Neural cell (in vitro differentiated cells): Measurements from ENCODE around the gene CLIP1. TPM values are rescaled to one million over a fixed set of nuclear protein-coding genes. Genes with fewer than 3 reads are reported as not detected.
A peak's percentile ranks its signal among the peaks of the same experiment; 100 is the strongest.

Source experiments
- H2AFZ ChIP-seq: fragments of 200-600, 300-800 bp; sonication (generic), shearing (Covaris generic); 2 replicates; pipeline ENCODE4 v1.6.0; 2014; ENCODE audit warnings: low read depth, mild to moderate bottlenecking, antibody characterized with exemption, low read length, moderate library complexity
- H3F3A ChIP-seq: fragments of 200-600 bp; shearing (Covaris generic); 2 replicates; pipeline ENCODE4 v1.6.1; 2016; ENCODE audit warnings: mild to moderate bottlenecking, moderate library complexity, mixed read lengths, antibody characterized with exemption, low read length; ENCODE audit not compliant: insufficient read depth, poor library complexity, severe bottlenecking
- H3K27ac ChIP-seq: fragments of 200-600, 300-800 bp; sonication (generic), shearing (Covaris generic); 2 replicates; pipeline ENCODE4 v1.5.1; 2014; ENCODE audit warnings: mild to moderate bottlenecking, low read length, moderate library complexity
- H3K27me3 ChIP-seq: fragments of 300-800, 200-600 bp; sonication (generic), shearing (Covaris generic); 2 replicates; pipeline ENCODE4 v1.6.0; 2014; ENCODE audit warnings: mild to moderate bottlenecking, low read depth, low read length, moderate library complexity; ENCODE audit not compliant: insufficient read depth
- H3K36me3 ChIP-seq: fragments of 300-800, 200-600 bp; sonication (generic), shearing (Covaris generic); 2 replicates; pipeline ENCODE4 v1.5.1; 2014; ENCODE audit warnings: mild to moderate bottlenecking, antibody characterized with exemption, low read length, moderate library complexity; ENCODE audit not compliant: insufficient read depth
- H3K4me2 ChIP-seq: fragments of 300-800, 200-600 bp; sonication (generic), shearing (Covaris generic); 2 replicates; pipeline ENCODE4 v1.6.0; 2014; ENCODE audit warnings: mild to moderate bottlenecking, low read length
- H3K4me3 ChIP-seq: fragments of 300-800, 200-600 bp; sonication (generic), shearing (Covaris generic); 2 replicates; pipeline ENCODE4 v1.5.1; 2014; ENCODE audit warnings: mild to moderate bottlenecking, low read length, moderate library complexity
- H3K79me2 ChIP-seq: fragments of 200-600 bp; shearing (Covaris generic); replicated peaks from 2 replicates; pipeline ENCODE4 v1.6.0; 2014; ENCODE audit warnings: mild to moderate bottlenecking, low read length, moderate library complexity; ENCODE audit not compliant: insufficient read depth
- H3K9ac ChIP-seq: fragments of 300-800, 200-600 bp; sonication (generic), shearing (Covaris generic); 2 replicates; pipeline ENCODE4 v1.6.1; 2016; ENCODE audit warnings: mild to moderate bottlenecking, low read length, mixed read lengths
- H3K9me2 ChIP-seq: fragments of 200-600 bp; shearing (Covaris generic); 2 replicates; pipeline ENCODE4 v1.6.1; 2016; ENCODE audit warnings: mild to moderate bottlenecking, low read length, mixed read lengths; ENCODE audit not compliant: insufficient read depth
- H3K9me3 ChIP-seq: fragments of 200-600, 300-800 bp; sonication (generic), shearing (Covaris generic); 2 replicates; pipeline ENCODE4 v1.6.1; 2016; ENCODE audit warnings: mild to moderate bottlenecking, mixed run types, low read length, moderate library complexity, mixed read lengths
- H4K20me1 ChIP-seq: fragments of 200-600 bp; shearing (Covaris generic); 2 replicates; pipeline ENCODE4 v1.6.1; 2016; ENCODE audit warnings: mild to moderate bottlenecking, mixed run types; ENCODE audit not compliant: insufficient read depth
- CTCF ChIP-seq: fragments of 450-650 bp; IDR thresholded peaks from 2 replicates; pipeline ENCODE4 v1.5.1; 2014; ENCODE audit warnings: antibody characterized with exemption, mild to moderate bottlenecking, moderate library complexity; ENCODE audit not compliant: poor library complexity, severe bottlenecking
- EP300 ChIP-seq: fragments of 450-650 bp; conservative IDR thresholded peaks from 2 replicates; pipeline ENCODE4 v1.6.1; 2014; ENCODE audit warnings: antibody characterized with exemption, mild to moderate bottlenecking, moderate library complexity; ENCODE audit not compliant: poor library complexity, severe bottlenecking
- EZH2 ChIP-seq: fragments of 200-600, 300-800 bp; shearing (Covaris generic), sonication (generic); IDR thresholded peaks from 2 replicates; pipeline ENCODE4 v1.6.1; 2014; ENCODE audit warnings: antibody characterized with exemption, low read length, borderline replicate concordance, mild to moderate bottlenecking; ENCODE audit not compliant: insufficient read depth, poor library complexity, severe bottlenecking
- MXI1 ChIP-seq: fragments of 450-650 bp; conservative IDR thresholded peaks from 2 replicates; pipeline ENCODE4 v1.6.1; 2014; ENCODE audit warnings: antibody characterized with exemption, mild to moderate bottlenecking; ENCODE audit not compliant: poor library complexity, severe bottlenecking
- POLR2AphosphoS5 ChIP-seq: IDR thresholded peaks from 2 replicates; pipeline ENCODE4 v1.6.1; 2012
- RAD21 ChIP-seq: fragments of 450-650 bp; conservative IDR thresholded peaks from 2 replicates; pipeline ENCODE4 v1.6.1; 2014; ENCODE audit warnings: antibody characterized with exemption, mild to moderate bottlenecking, moderate library complexity
- REST ChIP-seq: IDR thresholded peaks from 2 replicates; pipeline ENCODE4 v1.6.1; 2012; ENCODE audit warnings: borderline replicate concordance
- SMC3 ChIP-seq: fragments of 450-650 bp; conservative IDR thresholded peaks from 2 replicates; pipeline ENCODE4 v1.6.1; 2014; ENCODE audit warnings: antibody characterized with exemption, mild to moderate bottlenecking, moderate library complexity; ENCODE audit not compliant: poor library complexity
- TAF1 ChIP-seq: IDR thresholded peaks from 2 replicates; pipeline ENCODE4 v1.6.1; 2012; ENCODE audit warnings: low read depth
- polyA plus RNA-seq: library from polyadenylated mRNA; depleted of rRNA; stranded (reverse); fragments of >200 nt; gene quantifications from 2 replicates; pipeline ENCODE4 v1.2.3, GENCODE V29; 2014

The CLIP1 gene
- polyA plus RNA-seq, 1 donor from 2014 or later = 67.4 TPM

- no peaks in the 10 kb centered on the region for H3K9me2 ChIP-seq
- peak within 1 kb of the TSS; percentile 93 for H3K27ac ChIP-seq
- H3F3A ChIP-seq = no peaks in the 10 kb centered on the region
- peaks cover 26% of the 10 kb centered on the region for H3K79me2 ChIP-seq
- peak; percentile 99 for TF ChIP-seq POLR2AphosphoS5
- TF ChIP-seq EP300 = peak; percentile 79
- TF ChIP-seq EZH2 = no peak
- peak; percentile 48 for TF ChIP-seq SMC3
- TF ChIP-seq RAD21 = peak; percentile 24
- TF ChIP-seq CTCF = no peak
- peak; percentile 86 for TF ChIP-seq REST
- peak; percentile 83 for TF ChIP-seq TAF1
- peak; percentile 50 for TF ChIP-seq MXI1
- H3K36me3 ChIP-seq = no peaks in the 10 kb centered on the region
- H2AFZ ChIP-seq = peak within 1 kb of the TSS; percentile 67
- H3K4me3 ChIP-seq = peak within 1 kb of the TSS; percentile 83
- no peaks in the 10 kb centered on the region for H3K9me3 ChIP-seq
- H3K9ac ChIP-seq = peak within 1 kb of the TSS; percentile 92
- H3K4me2 ChIP-seq = peak within 1 kb of the TSS; percentile 86
- H3K27me3 ChIP-seq = no peaks in the 10 kb centered on the region
- H4K20me1 ChIP-seq = no peaks in the 10 kb centered on the region
These were observed 196.6 kb downstream of the CLIP1 start, which contains the start of gene DIABLO for GRCh38 chr12:122225683-122226365. DIABLO (minus strand) TSS chr12:122226052; CDS start chr12:122226014, 38 bp downstream.

Other genes starting within 250 kb of the CLIP1 start
- not detected in 2 replicates for gene IL31, start 248.4 kb downstream of the CLIP1 start, polyA plus RNA-seq
- gene LRRC43, start 239.5 kb downstream of the CLIP1 start, polyA plus RNA-seq = 2.2 and 4.8 TPM in 2 replicates
- 1.8 and 2.6 TPM in 2 replicates for gene B3GNT4, start 219.0 kb downstream of the CLIP1 start, polyA plus RNA-seq
- 157 and 171 TPM in 2 replicates for gene DIABLO, start 196.6 kb downstream of the CLIP1 start, polyA plus RNA-seq
- gene VPS33A, start 156.2 kb downstream of the CLIP1 start, polyA plus RNA-seq = 39.0 and 40.9 TPM in 2 replicates
- 38.3 and 41.5 TPM in 2 replicates for gene ZCCHC8, start 78.3 kb upstream of the CLIP1 start, polyA plus RNA-seq
- 174 and 194 TPM in 2 replicates for gene RSRC2, start 104.3 kb upstream of the CLIP1 start, polyA plus RNA-seq
- gene KNTC1, start 104.6 kb upstream of the CLIP1 start, polyA plus RNA-seq = 16.2 and 23.2 TPM in 2 replicates